ENCODE results near the gene KIF16B.
"Not testable (repeated sequence)": the region's sequence is repeated elsewhere in the genome, so short reads cannot be mapped to it uniquely, and the experiment has no call there.

The KIF16B gene

DNA sequence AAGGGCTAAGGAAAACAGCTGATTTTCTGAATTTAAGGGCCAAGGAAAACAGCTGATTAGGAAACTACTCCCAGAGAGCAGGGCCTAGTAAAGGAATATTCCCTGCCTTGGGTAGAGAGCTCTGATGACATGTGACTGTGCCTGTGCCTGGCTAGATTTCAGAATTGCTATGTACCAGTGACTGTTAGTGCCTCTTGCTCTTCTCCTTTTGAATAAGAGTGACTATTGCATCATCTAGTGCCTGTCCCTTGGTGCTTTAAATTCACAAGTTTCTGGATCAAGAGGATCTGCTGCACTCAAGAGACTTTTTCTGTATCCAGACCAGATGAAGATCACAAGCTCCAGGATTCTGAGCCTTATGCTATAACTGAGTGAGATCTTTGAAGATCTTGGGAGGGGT is 332.9 kb downstream of the KIF16B start:
- DNase-seq = no peak

DNA sequence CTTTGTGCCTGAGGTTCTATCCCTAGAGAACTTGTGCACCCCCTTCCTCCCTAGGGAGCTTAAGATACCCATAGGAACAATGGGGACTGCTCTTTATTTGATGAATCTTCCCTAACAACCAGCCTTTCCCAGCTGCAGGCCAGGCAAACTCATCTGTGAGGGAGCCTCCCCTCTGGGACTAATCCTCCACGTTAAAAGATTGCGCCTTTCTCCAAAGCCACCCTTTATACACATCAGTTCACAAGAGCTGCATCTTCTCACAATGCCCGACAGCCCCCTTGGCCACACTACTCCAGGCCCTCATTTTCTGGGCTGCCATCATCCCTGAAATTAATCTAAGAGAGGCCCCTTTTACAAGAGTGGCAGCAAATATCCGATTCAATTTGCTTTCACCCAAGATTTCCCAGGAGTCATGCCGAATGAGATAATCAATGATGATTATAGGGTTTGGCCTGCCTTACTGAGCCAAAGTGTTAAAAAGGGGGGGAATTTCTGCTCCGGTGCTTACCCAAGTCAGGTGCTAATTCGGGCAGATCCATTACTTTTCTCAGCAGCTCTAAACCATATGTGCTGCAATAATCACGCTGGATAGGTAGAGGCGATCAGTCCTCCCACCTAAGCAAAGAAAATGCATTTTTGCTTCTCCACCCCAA is 336.5 kb downstream of the KIF16B start:
- DNase-seq = no peak

DNA sequence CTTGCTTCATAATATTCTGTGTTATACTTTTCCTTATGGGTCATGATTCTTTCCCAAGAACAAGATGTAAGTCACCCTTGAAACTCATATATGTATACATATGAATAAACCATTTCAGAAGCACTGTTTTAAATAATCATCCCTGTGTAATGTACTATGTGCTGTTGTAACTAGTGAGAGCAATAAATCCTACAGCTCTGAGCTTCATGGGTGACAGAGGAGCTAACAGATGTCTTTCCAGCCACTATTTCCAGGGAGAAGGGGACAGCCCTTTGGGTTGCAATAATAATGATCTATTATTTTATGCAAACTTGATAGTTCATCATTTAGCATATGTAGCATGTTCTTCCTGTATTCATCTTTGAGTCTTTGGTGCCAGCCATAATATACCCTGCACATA is 342.8 kb downstream of the KIF16B start:
- DNase-seq = no peak

DNA sequence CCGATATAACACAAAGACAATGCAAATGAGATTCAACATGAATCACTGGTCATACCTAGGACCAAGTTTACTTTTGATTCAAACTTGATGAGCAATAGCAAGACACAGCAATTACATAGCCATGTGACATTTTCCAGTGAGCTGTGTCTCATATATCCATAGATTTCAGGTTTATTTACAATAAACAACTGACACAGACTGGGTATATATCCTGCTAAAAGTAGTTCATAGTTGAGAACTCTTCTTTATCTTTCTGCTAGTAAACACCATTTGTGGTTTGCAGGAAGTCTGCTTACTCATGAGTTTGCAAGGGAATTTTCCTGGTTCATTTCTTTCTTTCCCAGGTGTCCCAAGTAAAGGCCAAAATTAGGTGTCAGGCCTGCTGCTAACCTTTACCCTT is 343.4 kb downstream of the KIF16B start:
- DNase-seq = no peak

DNA sequence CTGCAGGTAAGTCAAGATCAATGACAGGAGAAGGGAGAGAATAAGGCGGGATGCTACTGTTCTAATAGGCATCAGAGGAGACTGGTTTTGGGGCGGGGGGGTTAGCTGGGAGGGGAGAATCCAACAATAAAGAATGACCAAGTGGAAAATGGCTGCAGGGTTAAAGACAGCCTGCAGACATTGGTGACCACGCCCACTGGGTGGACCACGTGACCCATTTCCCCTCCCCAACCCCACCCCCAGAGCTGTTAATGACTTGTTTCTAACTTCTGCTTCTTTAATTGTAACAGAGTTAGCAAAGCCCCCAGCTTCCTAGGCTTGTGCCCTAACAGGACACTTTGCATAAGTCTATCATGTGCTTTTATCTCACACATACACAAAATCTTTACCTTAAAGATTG is 344.5 kb downstream of the KIF16B start:
- no peak for DNase-seq

DNA sequence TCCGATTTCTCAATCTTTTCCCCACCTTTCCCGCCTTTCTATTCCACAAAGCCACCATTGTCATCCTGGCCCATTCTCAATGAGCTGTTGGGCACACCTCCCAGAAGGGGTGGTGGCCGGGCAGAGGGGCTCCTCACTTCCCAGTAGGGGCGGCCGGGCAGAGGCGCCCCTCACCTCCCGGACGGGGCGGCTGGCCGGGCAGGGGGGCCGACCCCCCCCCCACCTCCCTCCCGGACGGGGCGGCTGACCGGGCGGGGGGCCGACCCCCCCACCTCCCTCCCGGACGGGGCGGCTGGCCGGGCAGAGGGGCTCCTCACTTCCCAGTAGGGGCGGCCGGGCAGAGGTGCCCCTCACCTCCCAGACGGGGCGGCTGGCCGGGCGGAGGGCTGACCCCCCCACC is 346.3 kb downstream of the KIF16B start:
- not testable (repeated sequence) for DNase-seq

DNA sequence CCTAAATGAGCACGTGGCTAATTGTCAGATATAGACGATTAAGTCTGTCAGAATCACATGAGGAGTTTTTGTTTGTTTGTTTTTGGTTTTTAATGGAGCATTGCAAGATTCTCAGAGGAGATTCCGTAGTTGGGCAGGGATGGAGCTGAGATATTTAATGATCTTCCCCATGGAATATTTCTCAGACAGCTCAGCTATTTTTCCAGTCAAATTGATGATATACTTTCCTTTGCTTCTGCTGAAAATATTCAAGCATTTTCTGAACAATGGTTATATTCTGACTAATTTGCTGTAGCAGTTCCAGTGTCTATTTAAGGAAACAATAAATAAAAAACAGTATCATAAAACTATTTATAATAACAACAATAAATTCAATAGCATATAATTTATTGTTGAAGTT is 348.4 kb downstream of the KIF16B start:
- no peak for DNase-seq

DNA sequence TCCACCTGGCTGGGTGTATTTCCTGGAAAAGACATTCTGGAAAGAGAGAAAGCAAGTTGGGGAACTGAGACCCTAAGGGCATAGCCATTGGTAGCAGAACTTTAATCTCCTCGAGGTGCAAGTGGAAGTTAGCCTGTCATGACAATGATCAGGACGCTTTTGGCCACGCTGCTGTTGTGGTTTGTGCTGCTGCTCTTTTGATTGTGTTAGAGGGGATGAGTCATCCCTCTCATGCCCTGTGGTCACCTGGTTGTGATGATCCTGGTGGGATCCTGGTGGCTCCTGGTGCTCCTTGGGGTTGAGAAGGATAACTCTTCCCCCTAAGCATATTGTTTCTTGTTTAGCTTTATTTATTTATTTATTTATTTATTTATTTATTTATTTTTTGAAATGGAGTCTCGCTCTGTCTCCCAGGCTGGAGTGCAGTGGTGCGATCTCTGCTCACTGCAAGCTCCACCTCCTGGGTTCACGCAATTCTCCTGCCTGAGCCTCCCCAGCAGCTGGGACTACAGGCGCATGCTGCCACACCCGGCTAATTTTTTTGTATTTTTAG is 350.3 kb downstream of the KIF16B start:
- no peak for DNase-seq

All from NCI-H446 (cell line).